GM19372 (cell line): Measurements from ENCODE around the gene SAV1.
A peak's percentile ranks its signal among the peaks of the same experiment; 100 is the strongest.
"Not testable (repeated sequence)": the region's sequence is repeated elsewhere in the genome, so short reads cannot be mapped to it uniquely, and the experiment has no call there.

ENCODE experiments used
- ATAC-seq: cut with Tn5 transposase; IDR thresholded peaks from one replicate; pipeline ENCODE4 v1.9.1; 2021; ENCODE audit warnings: mild to moderate bottlenecking, low read depth, moderate library complexity; ENCODE audit not compliant: unreplicated experiment

SAV1 gene

DNA sequence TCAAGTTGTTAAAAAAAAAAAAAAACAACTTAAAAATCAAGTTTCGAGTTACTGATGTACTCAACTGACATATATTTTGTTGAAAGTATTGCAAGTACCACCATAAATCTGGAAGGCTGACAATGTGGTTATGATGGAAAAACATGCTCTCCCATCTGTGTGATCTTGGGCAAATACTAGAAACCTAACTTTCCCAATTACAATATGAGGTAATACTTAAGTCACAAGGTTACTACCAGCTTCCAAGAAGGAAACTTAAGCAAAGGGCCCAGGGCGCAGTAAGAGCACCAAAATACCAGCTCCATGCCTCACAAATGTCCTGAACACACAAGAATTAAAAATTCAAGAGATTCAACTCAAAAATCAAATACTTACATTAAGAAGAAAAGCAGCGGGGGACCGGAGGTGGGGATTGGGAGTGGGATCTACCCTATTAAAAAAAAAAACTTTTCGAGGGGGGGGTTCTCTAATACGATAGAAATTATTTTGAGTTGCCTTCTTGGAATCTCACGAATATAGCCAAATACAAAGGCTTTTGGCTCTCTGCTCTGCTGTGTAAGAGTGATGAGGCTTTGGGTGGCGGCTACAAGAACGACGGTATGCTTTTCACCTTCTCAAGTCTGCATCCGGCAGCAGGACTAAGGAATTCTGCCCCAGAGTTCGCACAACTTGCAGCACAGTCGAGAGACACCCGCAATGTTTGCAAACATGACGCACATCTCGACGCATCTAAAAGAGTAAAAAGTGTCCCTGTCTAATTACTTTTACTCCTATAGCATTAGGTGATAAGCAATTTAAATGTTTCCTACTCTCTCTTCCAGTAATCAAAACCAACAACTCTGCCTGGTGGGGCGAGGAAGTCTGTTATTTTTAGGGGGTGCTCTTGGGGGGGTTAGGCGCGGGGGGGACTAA lies 1.1 kb downstream of the SAV1 start:
- peak; percentile 15 for ATAC-seq

DNA sequence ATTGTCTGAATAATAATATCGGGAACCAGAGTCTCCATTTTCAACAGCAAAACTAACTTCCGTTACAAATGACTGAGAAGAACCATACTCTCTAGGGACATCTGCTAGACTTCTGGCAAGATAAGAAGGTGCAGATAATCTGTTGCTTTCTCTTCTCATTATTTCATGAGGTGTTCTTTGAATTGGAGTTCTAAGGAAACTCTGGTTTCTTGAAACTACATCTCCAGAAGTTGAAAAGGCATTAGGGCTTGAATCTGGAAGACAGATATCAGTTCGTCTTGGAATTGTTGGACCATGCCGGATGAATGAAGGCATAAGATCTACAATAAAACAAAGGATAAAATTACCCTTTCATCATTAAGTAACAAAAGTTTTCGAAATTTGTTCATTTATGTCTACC lies 2.8 kb downstream of the SAV1 start:
- ATAC-seq: not testable (repeated sequence)

DNA sequence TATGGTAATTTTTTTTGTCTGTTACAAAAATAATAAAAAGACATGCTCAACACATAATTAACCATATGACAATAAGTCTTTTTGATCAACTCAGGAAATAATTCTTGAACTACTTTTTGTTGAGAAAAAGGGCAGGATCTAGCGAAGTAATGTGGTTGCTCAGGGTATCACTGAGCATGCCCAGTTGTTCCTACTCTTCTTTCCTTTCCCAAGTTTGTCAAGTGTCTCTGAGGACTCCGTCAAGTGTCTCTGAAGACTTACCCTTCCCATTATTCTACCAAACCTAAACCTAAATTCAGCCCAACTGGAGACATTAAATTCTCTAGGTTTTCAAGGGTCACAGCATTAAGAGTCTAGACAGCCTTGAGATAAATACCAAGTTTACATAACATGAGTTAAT lies 3.5 kb downstream of the SAV1 start:
- ATAC-seq: not testable (repeated sequence)

DNA sequence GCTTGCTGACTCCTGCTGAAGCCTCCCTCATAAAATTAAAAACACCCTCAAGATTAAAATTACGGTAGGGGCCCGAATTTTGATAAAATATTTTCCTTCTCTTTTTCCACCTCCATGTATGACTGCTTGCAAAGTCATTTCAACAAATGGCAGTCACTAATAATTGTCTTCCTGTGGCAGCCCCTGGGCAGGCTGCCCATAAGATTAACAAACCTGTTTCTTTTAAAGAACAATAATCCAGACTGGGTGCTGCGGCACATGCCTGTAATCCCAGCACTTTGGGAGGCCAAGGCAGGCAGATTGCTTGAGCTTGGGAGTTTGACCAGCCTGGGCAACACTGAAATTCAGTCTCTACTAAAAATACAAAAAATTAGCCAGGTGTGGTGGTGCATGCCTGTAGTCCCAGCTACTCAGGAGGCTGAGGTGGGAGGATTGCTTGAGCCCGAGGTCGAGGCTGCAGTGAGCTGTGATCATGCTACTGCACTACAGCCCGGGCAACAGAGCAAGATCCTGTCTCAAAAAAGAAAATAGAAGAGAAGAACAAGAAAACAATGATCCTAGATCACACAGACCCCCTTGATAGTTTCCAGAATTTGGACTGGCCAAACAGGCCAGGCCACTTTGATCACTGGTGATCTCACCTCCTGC lies 8.7 kb downstream of the SAV1 start:
- no peak for ATAC-seq

DNA sequence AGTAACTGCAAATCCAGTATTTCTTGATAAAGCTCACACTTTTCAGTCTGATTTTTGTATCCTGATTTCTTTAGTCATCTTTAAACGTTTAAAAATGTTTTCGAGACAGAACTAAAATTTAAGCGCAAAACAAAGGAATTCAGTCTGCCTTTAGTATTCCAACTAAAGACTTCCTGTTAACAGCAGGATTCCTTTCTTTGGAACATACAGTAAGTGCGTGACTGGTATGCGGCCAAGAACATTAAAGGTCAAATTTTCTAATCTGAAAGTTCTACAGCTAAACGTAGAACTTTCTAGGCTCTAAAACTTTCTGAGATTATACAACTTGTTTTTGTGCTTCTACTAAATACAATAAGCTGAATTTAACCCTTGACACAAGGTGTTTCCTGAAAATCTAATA lies 9.9 kb downstream of the SAV1 start:
- no peak for ATAC-seq

DNA sequence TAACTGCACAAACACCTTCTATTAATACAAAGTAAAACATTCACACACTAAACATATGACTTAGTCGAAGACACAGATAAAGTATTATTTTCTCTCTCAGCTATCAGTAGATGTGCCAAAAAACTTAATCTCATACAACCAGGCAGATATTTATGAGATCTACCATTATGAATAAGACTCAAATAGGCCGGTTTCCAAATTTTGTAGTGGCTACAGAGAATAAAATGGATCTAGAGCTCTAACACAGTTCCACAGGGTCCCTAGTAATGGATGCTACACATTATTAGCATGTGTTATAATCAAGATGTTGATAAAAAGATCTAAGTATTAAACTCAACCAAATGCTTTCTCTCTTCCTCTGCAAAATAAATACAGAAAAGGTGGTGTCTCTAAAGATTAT lies 10.4 kb downstream of the SAV1 start:
- ATAC-seq: no peak

DNA sequence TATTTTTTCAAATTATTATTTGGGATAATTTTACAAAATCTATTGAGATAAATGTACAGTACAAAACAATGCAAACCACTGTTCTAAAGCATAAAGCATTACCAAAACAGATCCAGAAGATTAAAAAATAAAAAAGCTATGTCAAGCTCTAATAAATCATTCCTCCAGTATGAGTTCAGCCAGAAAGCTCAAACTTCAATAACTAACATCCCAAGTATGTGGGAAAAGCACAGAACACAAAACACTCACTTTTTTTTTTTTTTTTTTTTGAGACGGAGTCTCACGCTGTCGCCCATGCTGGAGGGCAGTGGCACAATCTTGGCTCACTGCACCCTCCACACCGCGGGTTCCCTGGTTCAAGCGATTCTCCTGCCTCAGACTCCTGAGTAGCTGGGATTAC lies 11.3 kb downstream of the SAV1 start:
- ATAC-seq: no peak

DNA sequence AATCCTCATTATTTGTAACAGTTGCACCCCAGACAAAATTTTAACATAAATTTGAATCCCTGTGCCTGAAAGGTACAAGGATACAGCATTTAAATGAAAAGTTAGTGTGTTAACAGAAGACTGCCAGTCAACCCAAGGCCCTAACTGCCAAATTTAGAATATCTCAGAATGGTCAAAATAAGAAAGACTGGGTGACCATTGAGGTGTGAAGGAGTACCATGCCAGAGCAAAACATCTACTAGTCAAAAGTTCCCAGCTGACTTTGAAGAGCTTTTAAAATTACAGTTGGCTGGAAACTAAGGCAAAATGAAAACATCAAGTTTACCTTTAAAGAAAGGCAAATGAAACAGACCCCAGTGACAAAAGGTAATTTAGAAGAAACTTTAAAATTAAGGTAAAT lies 18.4 kb downstream of the SAV1 start:
- ATAC-seq: no peak

DNA sequence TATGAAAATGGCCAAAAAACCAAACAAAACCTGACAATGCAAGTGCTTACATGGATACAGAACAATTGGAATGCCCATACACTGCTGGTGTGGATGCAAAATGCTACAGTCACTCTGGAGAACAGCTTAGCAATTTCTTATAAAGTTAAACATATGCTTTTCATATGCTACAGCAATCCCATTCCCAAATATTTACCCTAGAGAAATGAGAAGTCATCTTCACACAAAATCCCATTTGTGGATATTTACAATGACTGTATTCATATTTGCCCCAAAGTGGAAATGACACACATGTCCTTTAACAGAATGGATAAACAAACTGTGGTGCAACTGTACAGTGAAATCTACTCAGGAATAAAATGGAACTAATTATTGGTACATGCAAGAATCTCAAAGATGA lies 20.4 kb downstream of the SAV1 start:
- ATAC-seq: no peak

DNA sequence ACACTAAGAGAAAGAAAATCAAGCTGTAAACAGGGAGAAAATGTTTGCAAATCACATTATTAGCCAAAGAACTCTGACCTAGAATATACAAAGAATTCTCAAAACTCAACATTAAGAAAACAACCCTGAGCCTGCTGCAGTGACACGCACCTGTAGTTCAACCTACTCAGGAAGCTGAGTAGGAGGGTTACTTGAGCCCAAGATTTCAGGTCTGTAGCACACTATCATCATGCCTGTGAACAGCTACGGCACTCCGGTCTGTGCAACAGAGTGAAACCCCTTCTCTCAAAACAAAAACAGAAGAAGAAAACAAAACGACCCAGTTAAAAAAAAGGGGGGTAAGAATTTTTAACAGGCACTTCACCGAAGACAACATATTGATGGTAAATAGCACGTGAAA lies 20.8 kb downstream of the SAV1 start:
- ATAC-seq: peak; percentile 82

DNA sequence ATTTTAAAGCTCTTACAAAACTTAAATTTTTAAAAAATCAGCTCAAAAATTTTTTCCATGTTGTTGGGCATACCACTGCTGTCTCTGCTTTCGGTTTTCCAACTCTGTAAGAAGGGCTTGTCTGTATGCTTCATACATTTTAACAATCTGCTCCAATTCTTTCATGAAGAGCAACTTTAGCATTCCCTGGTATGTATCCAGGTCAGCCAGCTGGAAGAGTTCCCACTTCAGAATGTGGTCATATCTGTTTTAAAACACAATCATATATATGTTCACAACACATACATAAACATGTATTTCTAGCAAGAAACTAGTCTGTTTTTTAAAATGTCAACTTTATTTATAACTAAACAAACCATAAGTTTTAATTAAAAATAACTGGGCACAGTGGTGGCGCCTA lies 33.0 kb downstream of the SAV1 start:
- ATAC-seq: no peak

DNA sequence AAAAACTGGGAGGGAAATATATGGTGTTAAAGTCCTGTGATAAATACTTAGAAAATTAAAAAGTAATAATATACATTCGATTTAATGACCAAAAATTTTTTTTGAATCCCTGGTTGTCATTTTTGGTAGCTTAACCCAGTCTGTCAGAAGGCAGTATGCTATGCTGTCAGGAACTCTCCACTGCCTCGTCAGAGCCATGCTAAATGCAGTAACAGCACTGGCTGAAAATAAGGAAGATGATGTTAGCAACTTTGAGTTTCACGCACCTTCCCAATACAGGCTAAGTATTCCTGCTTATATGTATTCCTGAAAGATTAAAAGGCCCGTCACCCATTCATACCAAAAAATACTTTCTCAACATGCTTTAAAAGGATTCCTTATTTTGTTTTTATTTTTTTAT lies 34.2 kb downstream of the SAV1 start:
- no peak for ATAC-seq

DNA sequence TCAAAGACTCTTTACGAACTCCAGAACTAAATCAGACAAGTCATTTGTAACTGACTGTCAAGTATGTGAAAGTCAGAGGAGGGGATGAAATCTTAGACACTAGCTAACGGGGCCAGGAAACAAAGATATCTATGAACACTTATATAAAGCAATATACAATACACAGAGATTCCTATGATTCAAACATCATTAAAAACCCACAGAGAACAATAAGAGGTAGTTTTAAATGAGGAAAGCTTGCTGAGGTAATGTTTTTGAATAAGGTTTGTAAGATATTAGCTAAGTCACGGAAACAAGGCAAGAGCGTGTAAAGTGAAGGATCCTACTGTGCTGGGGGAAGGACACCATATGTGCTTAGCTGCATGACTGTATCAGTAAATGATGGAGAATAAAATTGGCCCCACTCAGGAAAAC lies 36.7 kb downstream of the SAV1 start:
- ATAC-seq: no peak

DNA sequence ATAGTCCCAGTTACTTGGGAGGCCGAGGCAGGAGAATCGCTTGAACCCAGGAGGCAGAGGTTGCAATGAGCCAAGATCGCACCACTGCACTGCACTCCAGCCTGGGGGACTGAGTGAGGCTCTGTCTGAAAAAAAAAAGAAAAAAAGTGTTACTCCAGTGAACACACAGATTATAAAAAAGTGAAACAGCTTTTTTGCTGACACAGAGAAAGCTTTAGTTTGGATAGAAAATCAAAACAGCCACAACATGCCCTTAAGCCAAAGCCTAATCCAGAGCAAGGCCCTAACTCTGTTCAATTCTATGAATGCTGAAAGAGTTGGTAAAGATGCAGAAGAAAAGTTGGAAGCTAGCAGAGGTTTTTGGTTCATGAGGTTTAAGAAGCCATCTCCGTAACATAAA lies 43.2 kb downstream of the SAV1 start:
- not testable (repeated sequence) for ATAC-seq

DNA sequence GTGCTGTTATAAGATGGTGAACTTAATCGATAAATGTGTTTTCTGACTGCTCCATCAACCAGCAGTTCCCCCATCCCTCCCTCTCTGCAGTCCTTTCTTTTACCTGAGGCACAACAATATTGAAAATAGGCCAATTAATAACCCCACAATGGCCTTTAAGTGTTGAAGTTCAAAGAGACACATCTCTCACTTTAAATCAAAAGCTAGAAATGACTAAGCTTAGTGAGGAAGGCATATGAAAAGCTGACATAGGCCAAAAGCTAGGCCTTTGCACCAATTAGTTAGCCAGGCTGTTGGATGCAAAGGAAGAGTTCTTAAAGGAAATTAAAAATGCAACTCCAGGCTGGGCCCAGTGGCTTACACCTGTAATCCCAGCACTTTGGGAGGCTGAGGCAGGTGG lies 43.7 kb downstream of the SAV1 start:
- ATAC-seq: no peak

DNA sequence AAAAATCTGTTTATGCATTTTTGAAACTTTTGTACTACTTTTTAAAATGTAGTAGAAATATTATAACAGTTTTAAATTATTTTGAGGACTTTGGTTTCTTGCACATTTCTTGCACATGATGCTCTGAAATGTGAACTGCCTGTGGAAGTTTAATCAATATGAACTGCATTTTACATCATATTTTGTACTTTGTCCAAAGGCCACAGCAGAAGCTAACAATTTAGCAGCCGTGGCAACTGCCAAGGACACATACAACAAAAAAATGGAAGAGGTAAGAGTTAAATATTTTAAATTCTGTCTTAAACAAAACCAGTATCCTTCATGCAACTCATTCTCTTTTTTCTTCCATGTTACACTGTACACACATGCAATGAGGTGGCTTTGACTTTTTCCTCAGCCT lies 45.1 kb downstream of the SAV1 start:
- no peak for ATAC-seq

DNA sequence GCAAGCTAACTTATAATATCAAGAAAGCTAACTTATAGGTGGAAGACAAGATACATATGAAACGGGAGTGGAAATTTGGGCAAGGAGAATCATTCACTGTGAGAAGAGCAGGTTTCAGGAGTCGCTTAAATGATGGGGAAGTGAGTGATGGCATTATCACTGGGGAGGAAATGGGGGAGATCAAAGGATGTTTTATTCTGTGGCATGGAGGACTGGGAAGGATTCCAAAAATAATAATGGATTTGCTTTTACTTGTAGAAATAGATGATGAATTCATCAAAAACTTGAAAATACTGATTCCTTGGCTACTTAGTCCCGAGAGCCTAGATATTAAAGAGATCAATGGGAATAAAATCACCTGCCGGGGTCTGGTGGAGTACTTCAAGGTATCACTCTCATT lies 47.8 kb downstream of the SAV1 start:
- ATAC-seq: no peak

DNA sequence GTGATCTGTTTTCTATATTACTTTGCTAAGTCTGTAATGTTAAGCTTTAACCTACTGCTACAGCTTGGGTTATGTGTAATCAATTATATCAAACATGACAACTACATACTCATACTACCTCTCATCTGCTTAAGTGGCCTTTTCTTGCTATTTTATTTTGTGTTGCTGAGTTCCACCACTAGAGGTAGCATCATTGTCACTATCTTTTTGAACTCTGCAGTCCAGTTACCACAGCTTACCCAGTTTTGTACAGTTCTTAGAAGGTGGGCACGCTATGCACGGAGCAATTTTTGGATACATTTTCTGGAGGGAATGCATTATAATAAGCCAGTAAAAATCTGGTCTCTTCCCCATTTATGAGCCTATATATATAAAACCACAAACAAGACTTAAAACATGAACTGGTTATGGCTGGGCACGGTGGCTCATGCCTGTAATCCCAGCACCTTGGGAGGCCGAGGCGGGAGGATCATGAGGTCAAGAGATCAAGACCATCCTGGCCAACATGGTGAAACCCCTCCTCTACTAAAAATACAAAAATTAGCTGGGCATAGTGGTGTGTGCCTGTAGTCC lies 48.5 kb downstream of the SAV1 start:
- ATAC-seq: no peak

DNA sequence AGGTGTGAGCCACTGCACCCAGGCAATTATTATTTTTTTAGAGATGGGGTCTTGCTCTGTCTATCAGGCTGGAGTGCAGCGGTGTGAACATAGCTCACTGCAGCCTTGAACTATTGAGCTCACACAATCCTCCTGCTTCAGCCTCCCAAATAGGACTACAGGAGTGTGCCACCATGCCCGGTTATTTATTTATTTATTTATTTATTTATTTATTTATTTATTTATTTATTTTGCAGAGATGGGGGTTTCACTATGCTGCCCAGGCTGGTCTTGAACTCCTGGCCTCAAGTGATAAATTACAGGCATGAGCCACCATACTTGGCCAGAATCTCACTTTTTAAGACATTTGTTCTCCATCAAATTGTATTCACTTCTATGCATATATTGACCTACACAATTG lies 51.8 kb downstream of the SAV1 start:
- ATAC-seq: no peak

DNA sequence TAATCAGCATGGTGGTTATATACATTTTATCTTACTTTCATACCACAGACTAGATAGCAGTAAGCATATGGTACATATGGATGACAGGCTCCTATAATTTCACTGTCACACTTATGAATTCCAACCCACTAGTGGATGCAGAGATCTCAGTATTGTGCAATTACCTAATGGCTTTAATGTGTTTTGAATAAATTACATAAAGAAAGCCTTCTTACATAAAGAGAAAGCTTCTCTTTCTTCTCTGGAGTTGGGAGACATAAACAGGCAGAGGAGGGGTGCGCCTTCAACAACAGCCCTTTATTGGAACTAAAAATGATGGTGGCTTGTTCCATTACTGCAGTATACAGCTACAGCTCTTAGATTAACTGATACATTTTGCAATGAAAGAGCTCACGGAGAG lies 52.6 kb downstream of the SAV1 start:
- ATAC-seq: no peak

DNA sequence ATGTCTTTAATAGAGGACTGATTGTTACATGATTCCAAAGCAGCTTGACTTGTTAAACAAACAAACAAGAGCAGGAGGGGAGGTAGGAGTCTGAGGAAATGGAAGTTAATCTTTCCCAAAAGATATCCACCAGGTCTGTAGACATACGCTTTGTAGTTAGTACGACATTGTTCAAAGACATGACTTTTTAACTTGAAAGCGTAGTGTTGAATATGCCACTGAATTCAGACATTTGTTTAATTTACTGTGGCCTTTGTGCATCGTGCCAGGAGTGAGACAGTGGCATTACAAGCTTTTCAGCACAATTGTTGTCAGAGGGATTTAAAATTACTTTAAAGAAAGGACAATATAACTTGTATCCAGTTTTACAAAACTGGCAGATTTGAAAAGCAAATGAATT lies 53.0 kb downstream of the SAV1 start:
- ATAC-seq: no peak

DNA sequence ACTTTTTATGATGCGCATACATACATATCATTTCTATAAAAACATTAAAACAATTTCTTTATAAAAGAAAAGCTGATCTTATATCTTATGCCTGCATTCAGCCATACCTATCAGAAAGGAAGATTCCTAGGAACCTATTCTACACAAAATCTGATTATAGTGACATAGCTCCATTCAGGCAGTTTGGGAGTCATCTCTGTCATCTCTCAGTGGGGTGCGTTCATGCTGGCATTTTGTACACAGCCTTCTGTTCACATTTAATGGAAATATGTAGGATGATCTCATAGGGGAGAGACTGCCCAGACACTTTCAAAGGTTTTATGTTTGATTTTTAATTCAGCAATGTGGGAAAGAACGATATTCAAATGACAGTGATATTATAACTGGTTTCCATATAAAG lies 55.3 kb downstream of the SAV1 start:
- ATAC-seq: no peak
